Left lung (tissue), 10 donors: Measurements from ENCODE around the gene SMURF1. TPM values are rescaled to one million over a fixed set of nuclear protein-coding genes. Genes with fewer than 3 reads are reported as not detected.

Experiments
- ATAC-seq: fragments of 200-7000 bp; cut with Tn5 transposase; one replicate; pipeline ENCODE4 v1.9.1; 2020; ENCODE audit warnings: moderate library complexity
- DNase-seq, 4 donors: peaks; one replicate each; pipeline ENCODE4 v3.0.0-alpha.2; 2013 to 2020
- H3K27ac ChIP-seq, 2 donors: fragments of 200-600 bp; sonication (generic) in 1 of 2; one replicate each; pipeline versions ENCODE4 v1.5.0 to v1.8.0; 2020 to 2021
- H3K27me3 ChIP-seq, 2 donors: fragments of 200-600 bp; sonication (generic) in 1 of 2; one replicate each; pipeline versions ENCODE4 v1.5.0 to v1.8.0; 2020 to 2021
- H3K36me3 ChIP-seq, 2 donors: fragments of 200-600 bp; sonication (generic) in 1 of 2; one replicate each; pipeline versions ENCODE4 v1.5.0 to v1.8.0; 2020 to 2021
- H3K4me1 ChIP-seq, 2 donors: fragments of 200-600 bp; one replicate each; pipeline ENCODE4 v1.8.0; 2021
- H3K4me3 ChIP-seq, 2 donors: fragments of 200-600 bp; sonication (generic) in 1 of 2; one replicate each; pipeline versions ENCODE4 v1.5.0 to v1.8.0; 2020 to 2021; ENCODE audit warnings: mild to moderate bottlenecking in 1 of 2
- H3K9me3 ChIP-seq, 2 donors: fragments of 200-600 bp; sonication (generic) in 1 of 2; one replicate each; pipeline versions ENCODE4 v1.5.0 to v1.8.0; 2020 to 2021
- CTCF ChIP-seq, 2 donors: fragments of 200-600 bp; sonication (generic) in 1 of 2; IDR thresholded peaks; one replicate each; pipeline versions ENCODE4 v1.5.0 to v1.8.0; 2021; ENCODE audit warnings: antibody characterized with exemption in 2 of 2
- intact Hi-C, 2 donors: fragments of 100-400 bp; cut with DNase I; formaldehyde crosslinking; loops; one replicate each; pipeline versions ENCODE4 v1.11.2 to v1.14.2; 2022
- polyA plus RNA-seq, 6 donors: library from polyadenylated mRNA; unstranded; fragments of 120-200 nt; gene quantifications; one replicate each; pipeline ENCODE4 v1.2.1, GENCODE V29; 2013; ENCODE audit not compliant: insufficient read length in 6 of 6
- total RNA-seq, 2 donors: library from RNA; stranded (reverse); fragmentation: NEBNext Ultra II Directional; extraction: Animal tissue kit (Norgen Biotek cat#: 25700); gene quantifications; one replicate each; pipeline ENCODE4 v1.2.1, GENCODE V29; 2021
- donor health status: DM: no; HTN: yes; CAD: no.
- donor health status: DM: no; HTN: no; CAD: no.

Gene SMURF1
- total and polyA plus RNA-seq, 8 donors: 15.6 to 43.4 (median 18.3) TPM

- Histone ChIP-seq H3K27ac (peak overlapping the region; percentile 69 to 82), H3K4me3 (no peak overlapping the region), H3K9me3 (no peaks in the 10 kb centered on the region), H3K4me1 (peaks cover 30 to 92% of the 10 kb centered on the region in 2 donors), H3K36me3 (peaks cover 0 to 7% of the 10 kb centered on the region in 2 donors), H3K27me3 (no peaks in the 10 kb centered on the region)
- DNase-seq: no peak
- TF ChIP-seq CTCF (IDR thresholded peaks at IDR 0.05): no peak
- ATAC-seq: no peak
- intact Hi-C loops: no loop called here
Observed at GRCh38 chr7:99122762-99123161, 21.1 kb downstream of the SMURF1 start.

- H3K9me3 ChIP-seq: peaks cover 0 to 1% of the 10 kb centered on the region in 2 donors
- peak overlapping the region; percentile 14 to 28 for H3K27ac ChIP-seq
- no peak overlapping the region for H3K4me3 ChIP-seq
- ATAC-seq (no peak), DNase-seq (no peak)
- peaks cover 0 to 7% of the 10 kb centered on the region in 2 donors for H3K36me3 ChIP-seq
- TF ChIP-seq CTCF (IDR thresholded peaks at IDR 0.05): no peak
- H3K4me1 ChIP-seq: peaks cover 26 to 82% of the 10 kb centered on the region in 2 donors
- H3K27me3 ChIP-seq: no peaks in the 10 kb centered on the region
- intact Hi-C loops: no loop called here
Observed at GRCh38 chr7:99121496-99122021, 22.3 kb downstream of the SMURF1 start.

- Histone ChIP-seq H3K4me3 (no peak overlapping the region), H3K9me3 (peaks cover 0 to 2% of the 10 kb centered on the region in 2 donors), H3K27ac (peak overlapping the region; percentile 14 to 28), H3K27me3 (no peaks in the 10 kb centered on the region), H3K36me3 (peaks cover 0 to 7% of the 10 kb centered on the region in 2 donors), H3K4me1 (peaks cover 26 to 79% of the 10 kb centered on the region in 2 donors)
- no peak for ATAC-seq
- intact Hi-C loops: no loop called here
- TF ChIP-seq CTCF (IDR thresholded peaks at IDR 0.05): no peak
- no peak for DNase-seq
Observed at GRCh38 chr7:99120916-99121315, 23.0 kb downstream of the SMURF1 start.

GRCh38 chr7:99120501-99120900 is 23.4 kb downstream of the SMURF1 start:
- Histone ChIP-seq H3K27ac (peak overlapping the region; percentile 14 to 28), H3K4me1 (peaks cover 26 to 79% of the 10 kb centered on the region in 2 donors), H3K4me3 (no peak overlapping the region), H3K36me3 (peaks cover 0 to 7% of the 10 kb centered on the region in 2 donors), H3K9me3 (peaks cover 0 to 2% of the 10 kb centered on the region in 2 donors), H3K27me3 (no peaks in the 10 kb centered on the region)
- intact Hi-C loops: no loop called here
- peak; percentile 18 for ATAC-seq
- no peak for DNase-seq
- no peak for TF ChIP-seq CTCF (IDR thresholded peaks at IDR 0.05)

- no peak for DNase-seq
- H3K27me3 ChIP-seq: no peaks in the 10 kb centered on the region
- intact Hi-C loops: no loop called here
- peaks cover 13 to 59% of the 10 kb centered on the region in 2 donors for H3K4me1 ChIP-seq
- no peak for ATAC-seq
- H3K27ac ChIP-seq: peak overlapping the region in 1 of 2 donors; percentile 28
- H3K36me3 ChIP-seq: peaks cover 0 to 7% of the 10 kb centered on the region in 2 donors
- no peak overlapping the region for H3K4me3 ChIP-seq
- peaks cover 0 to 2% of the 10 kb centered on the region in 2 donors for H3K9me3 ChIP-seq
- no peak for TF ChIP-seq CTCF (IDR thresholded peaks at IDR 0.05)
Observed at GRCh38 chr7:99118077-99118476, 25.8 kb downstream of the SMURF1 start.
